ENCODE measurements around the gene CCDC192.

DNA sequence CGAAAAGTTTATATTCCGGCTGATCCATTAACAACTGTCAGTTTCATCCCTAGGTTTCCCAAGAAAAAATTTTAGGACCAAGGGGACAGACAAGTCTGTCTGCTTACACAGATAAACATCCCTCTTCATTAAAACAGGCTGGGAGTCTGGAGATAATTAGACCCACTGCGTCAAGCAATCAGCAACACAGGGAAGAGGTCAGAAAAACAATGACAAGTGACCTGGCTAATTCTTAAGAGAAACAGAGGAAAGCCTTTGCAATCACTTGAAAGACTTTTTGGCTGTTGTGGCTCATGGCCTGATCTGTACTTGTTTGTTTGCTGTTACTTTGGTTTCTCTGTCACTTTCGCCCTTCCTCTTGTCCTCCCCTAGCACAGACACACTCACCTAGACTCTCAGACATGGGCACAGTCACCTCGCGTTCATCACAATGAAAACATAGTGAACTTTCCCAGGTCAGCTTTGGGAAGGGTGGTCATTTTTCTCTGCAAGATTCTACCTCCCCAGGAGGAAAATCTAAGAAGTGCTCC is 2.9 kb upstream of the CCDC192 start:
- TF ChIP-seq, protein P1, sequence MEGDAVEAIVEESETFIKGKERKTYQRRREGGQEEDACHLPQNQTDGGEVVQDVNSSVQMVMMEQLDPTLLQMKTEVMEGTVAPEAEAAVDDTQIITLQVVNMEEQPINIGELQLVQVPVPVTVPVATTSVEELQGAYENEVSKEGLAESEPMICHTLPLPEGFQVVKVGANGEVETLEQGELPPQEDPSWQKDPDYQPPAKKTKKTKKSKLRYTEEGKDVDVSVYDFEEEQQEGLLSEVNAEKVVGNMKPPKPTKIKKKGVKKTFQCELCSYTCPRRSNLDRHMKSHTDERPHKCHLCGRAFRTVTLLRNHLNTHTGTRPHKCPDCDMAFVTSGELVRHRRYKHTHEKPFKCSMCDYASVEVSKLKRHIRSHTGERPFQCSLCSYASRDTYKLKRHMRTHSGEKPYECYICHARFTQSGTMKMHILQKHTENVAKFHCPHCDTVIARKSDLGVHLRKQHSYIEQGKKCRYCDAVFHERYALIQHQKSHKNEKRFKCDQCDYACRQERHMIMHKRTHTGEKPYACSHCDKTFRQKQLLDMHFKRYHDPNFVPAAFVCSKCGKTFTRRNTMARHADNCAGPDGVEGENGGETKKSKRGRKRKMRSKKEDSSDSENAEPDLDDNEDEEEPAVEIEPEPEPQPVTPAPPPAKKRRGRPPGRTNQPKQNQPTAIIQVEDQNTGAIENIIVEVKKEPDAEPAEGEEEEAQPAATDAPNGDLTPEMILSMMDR (IDR thresholded peaks at IDR 0.05; ENCODE audit: low read depth, low read length, poor library complexity, severe bottlenecking) = no peak
- TF ChIP-seq EZH2phosphoT487 (IDR thresholded peaks at IDR 0.05; ENCODE audit: borderline replicate concordance, low read length) = no peak
